A549 (cell line): Measurements from ENCODE around the gene TEAD4.

Experiments used
- CBX2 ChIP-seq: fragments of 200-600 bp; sonication (generic); IDR thresholded peaks from 2 replicates; pipeline ENCODE4 v1.6.1; 2016; ENCODE audit warnings: low read depth, mild to moderate bottlenecking, borderline replicate concordance
- CTCF ChIP-seq: fragments of >200 bp; sonication (Bioruptor Twin); formaldehyde crosslinking; IDR thresholded peaks from 3 replicates; pipeline ENCODE4 v1.5.1; 2016
- JUNB ChIP-seq: fragments of >200 bp; sonication (Bioruptor Twin); formaldehyde crosslinking; IDR thresholded peaks from 2 replicates; pipeline ENCODE4 v1.6.1; 2016
- USF2 ChIP-seq: fragments of 450-650 bp; IDR thresholded peaks from 2 replicates; pipeline ENCODE4 v1.6.1; 2014; ENCODE audit warnings: antibody characterized with exemption
- ZNF302 ChIP-seq: fragments of 250-450 bp; sonication (Bioruptor Pico); IDR thresholded peaks from 2 replicates; pipeline ENCODE4 v1.9.0; 2021; ENCODE audit warnings: inconsistent platforms, mild to moderate bottlenecking, moderate library complexity

GRCh38 chr12:2974560-2974971 lies 15.4 kb downstream of the TEAD4 start:
- TF ChIP-seq CTCF (no peak), USF2 (no peak), CBX2 (no peak), ZNF302 (CRISPR knock-in tag) (no peak), JUNB (no peak)
